ENCODE data around the gene SMIM28.

The SMIM28 gene

GRCh38 chr6:138427701-138428100 is 50.0 kb downstream of the SMIM28 start:
- DNase-seq (ENCODE audit: low read depth in 1 of 2, low spot score in 1 of 2), result no peak

DNA sequence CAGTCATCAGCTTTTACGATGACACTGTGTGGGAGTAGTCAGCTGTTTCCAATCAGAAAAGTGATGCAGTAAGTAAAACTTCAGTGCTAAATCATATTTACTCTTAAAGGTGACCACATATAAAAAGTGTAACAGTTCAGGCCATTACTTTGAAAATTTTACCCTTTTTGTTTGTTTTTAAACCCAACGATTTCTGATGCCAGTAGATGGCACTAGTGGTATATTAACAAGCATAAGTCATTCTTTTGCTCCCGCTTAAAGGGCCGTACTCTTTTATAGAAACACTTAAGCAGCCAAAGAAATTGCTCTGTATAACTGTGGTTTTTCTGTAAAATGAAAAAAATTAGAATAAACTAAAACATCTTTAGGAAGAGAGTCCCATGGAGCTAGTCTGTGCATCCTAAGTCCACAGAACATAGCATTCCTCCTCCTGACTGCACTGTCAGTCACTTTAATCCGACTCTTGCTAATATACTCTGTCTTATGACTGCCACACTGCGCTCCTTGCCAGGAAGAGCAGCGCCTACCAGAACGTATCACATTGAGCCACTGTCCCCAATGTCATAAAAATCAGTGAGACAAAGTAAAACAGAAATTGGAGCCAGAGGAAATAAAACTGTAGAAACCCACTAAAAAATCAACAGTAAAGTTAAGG is 51.4 kb downstream of the SMIM28 start:
- no peak for DNase-seq (ENCODE audit: low read depth in 1 of 2, low spot score in 1 of 2)

- DNase-seq (ENCODE audit: low read depth in 1 of 2, low spot score in 1 of 2), result no peak
These were observed 52.1 kb downstream of the SMIM28 start for GRCh38 chr6:138429761-138430160.

- no peak for DNase-seq (ENCODE audit: low read depth in 1 of 2, low spot score in 1 of 2)
These were observed 52.8 kb downstream of the SMIM28 start for GRCh38 chr6:138430361-138431145.

DNA sequence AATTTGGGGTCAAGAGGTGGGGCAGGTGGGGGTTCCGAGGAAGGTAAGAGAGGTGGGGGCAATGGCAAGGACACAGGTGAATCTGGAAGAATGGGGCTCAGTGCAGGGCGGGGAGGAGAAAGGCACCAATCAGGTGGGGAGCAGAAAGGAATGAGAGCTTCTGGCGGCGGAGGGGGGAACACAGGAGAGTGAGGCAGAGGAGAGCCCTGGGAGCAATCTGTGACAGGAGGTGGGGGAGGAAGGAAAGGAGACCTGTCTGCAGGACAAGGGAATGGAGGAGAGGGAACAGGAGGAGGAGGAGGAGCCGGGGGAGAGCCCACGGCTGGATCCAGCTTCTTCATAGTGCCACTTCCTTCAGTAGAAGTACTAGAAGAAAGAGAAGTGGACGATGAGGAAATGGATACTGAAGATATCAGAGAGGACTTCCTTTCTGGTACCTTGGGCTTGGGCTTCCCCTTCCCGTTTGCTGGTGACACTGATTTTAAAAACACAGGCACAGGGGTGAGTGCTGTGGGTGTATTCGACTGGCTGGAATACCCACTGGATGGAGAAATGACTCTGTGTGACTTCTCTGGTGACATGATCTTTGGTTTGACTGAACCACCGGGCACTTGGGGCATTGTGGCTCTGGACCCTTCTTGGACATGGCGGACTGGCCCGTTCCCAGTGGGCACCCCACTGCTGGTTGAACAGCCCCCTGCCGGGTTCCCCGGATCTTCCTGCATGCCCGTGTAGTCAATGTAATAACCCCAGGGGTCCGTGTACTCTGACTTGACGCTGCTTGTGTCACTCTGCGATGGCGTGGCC is 53.8 kb downstream of the SMIM28 start:
- DNase-seq (ENCODE audit: low read depth in 1 of 2, low spot score in 1 of 2), result no peak

DNA sequence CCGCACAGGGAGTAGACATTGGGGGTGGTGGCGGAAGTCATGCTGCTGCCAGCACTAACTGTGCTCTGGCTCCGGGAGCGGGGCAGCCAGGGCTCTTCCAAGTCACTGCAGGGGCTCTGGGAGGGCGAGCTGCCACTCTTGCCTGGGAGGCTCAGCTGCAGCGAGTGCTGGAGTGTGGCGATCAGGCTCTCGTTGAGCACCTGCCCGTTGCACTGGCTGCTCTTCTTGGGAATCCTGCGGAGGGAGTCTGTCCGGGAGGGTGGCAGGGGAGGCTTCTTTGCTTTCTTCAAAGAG is 54.3 kb downstream of the SMIM28 start:
- DNase-seq (ENCODE audit: low read depth in 1 of 2, low spot score in 1 of 2), result no peak
